ENCODE measurements around the gene SELPLG.

DNA sequence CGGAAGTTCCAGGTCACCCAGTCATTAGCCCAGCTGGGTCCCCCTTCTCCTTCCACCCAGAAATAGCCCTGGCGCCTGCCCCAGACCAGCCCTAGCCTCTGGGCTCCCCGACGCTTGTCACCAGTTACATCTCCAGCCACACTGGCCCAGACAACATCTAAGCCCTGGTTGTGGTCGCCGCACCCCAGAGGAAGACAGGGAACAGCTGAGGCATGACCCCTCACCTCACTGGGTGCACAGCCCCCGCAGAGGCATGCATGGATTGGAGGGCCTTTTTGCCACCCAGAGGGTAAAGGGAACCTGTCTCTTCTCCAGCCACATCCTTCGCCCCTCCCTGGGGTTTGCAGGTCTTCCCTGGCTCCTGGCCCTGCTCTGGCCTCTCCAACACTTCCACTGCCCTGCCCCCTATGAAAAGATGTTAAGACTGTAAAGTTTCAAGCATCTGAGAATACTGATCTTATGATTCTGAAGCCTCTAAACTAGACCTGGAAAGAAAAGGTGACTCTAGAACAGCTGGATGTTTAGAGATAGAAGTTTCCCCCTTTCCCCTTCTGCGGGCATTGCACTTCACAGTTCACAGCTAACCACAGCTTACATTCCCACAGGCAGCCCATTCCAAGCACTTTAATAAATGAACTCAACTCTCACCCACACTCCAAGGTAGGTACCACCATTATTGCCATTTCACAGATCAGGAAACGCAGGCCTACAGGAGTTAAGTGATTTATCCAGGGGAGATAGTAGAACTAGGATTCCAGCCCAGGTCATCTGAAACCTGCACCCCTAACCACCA lies 50.5 kb downstream of the SELPLG start:
- TF ChIP-seq, protein P1, sequence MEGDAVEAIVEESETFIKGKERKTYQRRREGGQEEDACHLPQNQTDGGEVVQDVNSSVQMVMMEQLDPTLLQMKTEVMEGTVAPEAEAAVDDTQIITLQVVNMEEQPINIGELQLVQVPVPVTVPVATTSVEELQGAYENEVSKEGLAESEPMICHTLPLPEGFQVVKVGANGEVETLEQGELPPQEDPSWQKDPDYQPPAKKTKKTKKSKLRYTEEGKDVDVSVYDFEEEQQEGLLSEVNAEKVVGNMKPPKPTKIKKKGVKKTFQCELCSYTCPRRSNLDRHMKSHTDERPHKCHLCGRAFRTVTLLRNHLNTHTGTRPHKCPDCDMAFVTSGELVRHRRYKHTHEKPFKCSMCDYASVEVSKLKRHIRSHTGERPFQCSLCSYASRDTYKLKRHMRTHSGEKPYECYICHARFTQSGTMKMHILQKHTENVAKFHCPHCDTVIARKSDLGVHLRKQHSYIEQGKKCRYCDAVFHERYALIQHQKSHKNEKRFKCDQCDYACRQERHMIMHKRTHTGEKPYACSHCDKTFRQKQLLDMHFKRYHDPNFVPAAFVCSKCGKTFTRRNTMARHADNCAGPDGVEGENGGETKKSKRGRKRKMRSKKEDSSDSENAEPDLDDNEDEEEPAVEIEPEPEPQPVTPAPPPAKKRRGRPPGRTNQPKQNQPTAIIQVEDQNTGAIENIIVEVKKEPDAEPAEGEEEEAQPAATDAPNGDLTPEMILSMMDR (IDR thresholded peaks at IDR 0.05), result no peak
- no peak for TF ChIP-seq POLR2A (IDR thresholded peaks at IDR 0.05)

Measured in gastroesophageal sphincter (tissue), 3 donors.